IMR-90 (cell line): ENCODE data around the gene LARP7.

Experiments
- BHLHE40 ChIP-seq: fragments of 150-350 bp; IDR thresholded peaks from 2 replicates; pipeline ENCODE4 v1.6.1; 2016; ENCODE audit warnings: mild to moderate bottlenecking, low read depth, low read length
- CEBPB ChIP-seq: IDR thresholded peaks from 2 replicates; pipeline ENCODE4 v1.6.1; 2012; ENCODE audit warnings: low read depth, low read length, improper control_type of control experiment
- CTCF ChIP-seq: conservative IDR thresholded peaks from 2 replicates; pipeline ENCODE4 v1.5.1; 2012; ENCODE audit warnings: mild to moderate bottlenecking, low read depth, low read length, improper control_type of control experiment
- MXI1 ChIP-seq: IDR thresholded peaks from 2 replicates; pipeline ENCODE4 v1.6.1; 2012; ENCODE audit warnings: low read depth, mild to moderate bottlenecking, low read length, moderate library complexity, borderline replicate concordance
- POLR2A ChIP-seq: IDR thresholded peaks from 2 replicates; pipeline ENCODE4 v1.6.1; 2012; ENCODE audit warnings: mild to moderate bottlenecking, low read depth, low read length
- RAD21 ChIP-seq: IDR thresholded peaks from 2 replicates; pipeline ENCODE4 v1.6.1; 2012; ENCODE audit warnings: low read length, improper control_type of control experiment
- TF ChIP-seq, protein P1 (sequence below): fragments of 150-350 bp; IDR thresholded peaks from 2 replicates; pipeline ENCODE4 v1.6.1; 2016; ENCODE audit warnings: low read depth, mild to moderate bottlenecking, low read length, moderate library complexity, borderline replicate concordance

GRCh38 chr4:112706840-112707207 lies 69.9 kb downstream of the LARP7 start:
- TF ChIP-seq CTCF: no peak
- no peak for TF ChIP-seq POLR2A
- TF ChIP-seq RAD21: no peak
- no peak for TF ChIP-seq MXI1
- TF ChIP-seq CEBPB: no peak
- TF ChIP-seq BHLHE40: no peak
- TF ChIP-seq, protein P1, sequence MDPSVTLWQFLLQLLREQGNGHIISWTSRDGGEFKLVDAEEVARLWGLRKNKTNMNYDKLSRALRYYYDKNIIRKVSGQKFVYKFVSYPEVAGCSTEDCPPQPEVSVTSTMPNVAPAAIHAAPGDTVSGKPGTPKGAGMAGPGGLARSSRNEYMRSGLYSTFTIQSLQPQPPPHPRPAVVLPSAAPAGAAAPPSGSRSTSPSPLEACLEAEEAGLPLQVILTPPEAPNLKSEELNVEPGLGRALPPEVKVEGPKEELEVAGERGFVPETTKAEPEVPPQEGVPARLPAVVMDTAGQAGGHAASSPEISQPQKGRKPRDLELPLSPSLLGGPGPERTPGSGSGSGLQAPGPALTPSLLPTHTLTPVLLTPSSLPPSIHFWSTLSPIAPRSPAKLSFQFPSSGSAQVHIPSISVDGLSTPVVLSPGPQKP: no peak
